Pancreas (tissue), 10 donors: ENCODE data around the gene PACRG. TPM values are rescaled to one million over a fixed set of nuclear protein-coding genes. Genes with fewer than 3 reads are reported as not detected.

Experiments
- ATAC-seq, 4 donors: fragments of 200-7000 bp; cut with Tn5 transposase; one replicate each; pipeline versions ENCODE4 v1.8.0 to v1.9.1; 2020; ENCODE audit warnings: mild to moderate bottlenecking in 4 of 4, moderate library complexity in 4 of 4
- DNase-seq, 6 donors: peaks; one replicate each; pipeline ENCODE4 v3.0.0-alpha.2; 2020
- FAIRE-seq: peaks from 2 replicates; lab custom pipeline; 2012; peaks lifted over from hg19 to GRCh38; lab: Jason Lieb, UNC
- H3K27ac ChIP-seq, 4 donors: fragments of 200-600 bp; sonication (generic); 1 replicate in 3 of 4; 2 replicates in 1 of 4; pipeline versions ENCODE4 v1.5.0 to v1.8.0; 2020
- H3K27me3 ChIP-seq, 4 donors: fragments of 200-600 bp; one replicate each; pipeline ENCODE4 v1.8.0; 2021
- H3K36me3 ChIP-seq, 3 donors: fragments of 200-600 bp; sonication (generic) in 1 of 3; one replicate each; pipeline versions ENCODE4 v1.5.0 to v1.8.0; 2020 to 2021
- H3K4me1 ChIP-seq, 3 donors: fragments of 200-600 bp; one replicate each; pipeline ENCODE4 v1.8.0; 2021
- H3K4me3 ChIP-seq, 4 donors: fragments of 200-600 bp; sonication (generic) in 2 of 4; one replicate each; pipeline versions ENCODE4 v1.5.0 to v1.8.0; 2020 to 2021
- H3K9me3 ChIP-seq, 4 donors: fragments of 200-600 bp; one replicate each; pipeline ENCODE4 v1.8.0; 2021
- WGBS, 2 donors: extraction: QIAGEN DNeasy Blood & Tissue Kit; methylation state at CpG; one replicate each; pipeline ENCODE4 v1.1.7; 2013; 5-methylcytosine and 5-hydroxymethylcytosine counted together
- intact Hi-C, 3 donors: fragments of 100-400 bp; cut with DNase I; formaldehyde crosslinking; loops; one replicate each; pipeline versions ENCODE4 v1.11.1 to v1.14.2; 2022
- polyA plus RNA-seq, 2 donors: library from polyadenylated mRNA; stranded (reverse); fragments of 200-250 nt; gene quantifications; one replicate each; pipeline ENCODE4 v1.2.3, GENCODE V29; 2013
- total RNA-seq, 6 donors: library from RNA; stranded (reverse); fragmentation: NEBNext Ultra II Directional in 4 of 6; extraction: Animal tissue kit (Norgen Biotek cat#: 25700) in 4 of 6; gene quantifications; one replicate each; pipeline versions ENCODE4 v1.2.1 to v1.2.4, GENCODE V29; 2021 to 2023
- TF ChIP-seq, protein P1 (sequence below), 4 donors: fragments of 200-600 bp; sonication (generic) in 3 of 4; IDR thresholded peaks; one replicate each; pipeline versions ENCODE4 v1.5.0 to v1.8.0; 2021; ENCODE audit warnings: antibody characterized with exemption in 4 of 4
- donor health status: healthy with polysubstance abuse.
- donor health status: DM: no; HTN: no; CAD: no; lungs with moderate emphysema.
- donor health status: DM: no; HTN: no; CAD: no.
- donor health status: control.
- donor health status: control.
- donor health status: Bipolar disorder and iron deficiency.
- donor health status: DM: yes; HTN: yes; CAD: no.
- donor health status: DM: no; HTN: no; CAD: no.
- donor health status: DM: no; HTN: no; CAD: no.
- donor health status: DM: yes; HTN: yes; CAD: no.

The PACRG gene
- total and polyA plus RNA-seq, 8 donors, result 2.5 to 7.1 (median 3.5) TPM

DNA sequence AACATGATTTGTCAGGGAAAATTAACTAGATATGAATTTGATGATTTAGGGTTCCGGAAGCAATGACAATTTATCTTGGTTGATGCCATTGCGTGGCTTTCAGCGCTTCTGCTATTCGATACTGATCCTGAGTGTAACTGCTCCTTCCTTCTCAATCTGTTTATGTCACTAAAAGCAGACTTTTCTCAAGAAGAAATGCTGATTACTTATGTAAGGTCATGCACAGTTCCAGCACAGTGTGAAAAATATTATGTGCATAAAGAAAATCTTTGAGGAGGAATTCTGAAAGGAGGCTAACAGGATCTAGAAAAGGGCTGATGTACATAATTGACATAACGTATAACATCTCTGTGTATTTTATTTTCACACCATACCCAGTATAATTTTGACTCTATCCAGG lies 336.6 kb downstream of the PACRG start:
- no peak overlapping the region for H3K4me3 ChIP-seq
- WGBS, 2 donors, result 78 to 81% methylated on average over 5 of the region's 5 CpGs
- intact Hi-C loops, result no loop called here
- H3K9me3 ChIP-seq, result no peaks in the 10 kb centered on the region
- H3K27ac ChIP-seq, result no peak overlapping the region
- H3K36me3 ChIP-seq, result no peaks in the 10 kb centered on the region
- H3K27me3 ChIP-seq, result no peaks in the 10 kb centered on the region
- no peak for ATAC-seq
- FAIRE-seq, result no peak
- DNase-seq, result no peak
- TF ChIP-seq, protein P1, sequence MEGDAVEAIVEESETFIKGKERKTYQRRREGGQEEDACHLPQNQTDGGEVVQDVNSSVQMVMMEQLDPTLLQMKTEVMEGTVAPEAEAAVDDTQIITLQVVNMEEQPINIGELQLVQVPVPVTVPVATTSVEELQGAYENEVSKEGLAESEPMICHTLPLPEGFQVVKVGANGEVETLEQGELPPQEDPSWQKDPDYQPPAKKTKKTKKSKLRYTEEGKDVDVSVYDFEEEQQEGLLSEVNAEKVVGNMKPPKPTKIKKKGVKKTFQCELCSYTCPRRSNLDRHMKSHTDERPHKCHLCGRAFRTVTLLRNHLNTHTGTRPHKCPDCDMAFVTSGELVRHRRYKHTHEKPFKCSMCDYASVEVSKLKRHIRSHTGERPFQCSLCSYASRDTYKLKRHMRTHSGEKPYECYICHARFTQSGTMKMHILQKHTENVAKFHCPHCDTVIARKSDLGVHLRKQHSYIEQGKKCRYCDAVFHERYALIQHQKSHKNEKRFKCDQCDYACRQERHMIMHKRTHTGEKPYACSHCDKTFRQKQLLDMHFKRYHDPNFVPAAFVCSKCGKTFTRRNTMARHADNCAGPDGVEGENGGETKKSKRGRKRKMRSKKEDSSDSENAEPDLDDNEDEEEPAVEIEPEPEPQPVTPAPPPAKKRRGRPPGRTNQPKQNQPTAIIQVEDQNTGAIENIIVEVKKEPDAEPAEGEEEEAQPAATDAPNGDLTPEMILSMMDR (IDR thresholded peaks at IDR 0.05), result no peak
- H3K4me1 ChIP-seq, result no peaks in the 10 kb centered on the region

DNA sequence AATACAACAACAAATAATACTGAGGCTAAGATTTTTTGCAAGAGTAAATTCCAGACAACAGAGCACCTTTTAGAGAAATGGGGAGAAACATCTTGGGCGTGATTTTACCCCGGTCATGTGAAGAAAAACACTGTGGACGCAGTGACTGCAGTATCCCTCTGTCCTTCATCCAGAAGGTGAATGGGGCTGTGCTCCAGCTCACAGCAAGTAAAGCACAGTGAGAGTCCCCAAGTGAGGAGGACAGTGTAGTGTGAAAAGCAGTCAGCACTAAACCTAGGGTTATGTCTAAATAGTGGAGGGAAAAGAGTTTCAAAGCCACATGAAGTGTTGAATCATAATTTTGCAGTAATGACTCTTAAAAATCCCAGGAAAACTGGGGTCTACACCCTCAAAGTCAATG lies 338.4 kb downstream of the PACRG start:
- no peaks in the 10 kb centered on the region for H3K27me3 ChIP-seq
- H3K36me3 ChIP-seq, result no peaks in the 10 kb centered on the region
- TF ChIP-seq, protein P1 (IDR thresholded peaks at IDR 0.05), result no peak
- H3K4me1 ChIP-seq, result no peaks in the 10 kb centered on the region
- intact Hi-C loops, result no loop called here
- ATAC-seq (no peak), FAIRE-seq (no peak), DNase-seq (no peak)
- no peaks in the 10 kb centered on the region for H3K9me3 ChIP-seq
- WGBS, 2 donors, result 87% methylated on average over 3 of the region's 3 CpGs
- no peak overlapping the region for H3K4me3 ChIP-seq
- H3K27ac ChIP-seq, result no peak overlapping the region

DNA sequence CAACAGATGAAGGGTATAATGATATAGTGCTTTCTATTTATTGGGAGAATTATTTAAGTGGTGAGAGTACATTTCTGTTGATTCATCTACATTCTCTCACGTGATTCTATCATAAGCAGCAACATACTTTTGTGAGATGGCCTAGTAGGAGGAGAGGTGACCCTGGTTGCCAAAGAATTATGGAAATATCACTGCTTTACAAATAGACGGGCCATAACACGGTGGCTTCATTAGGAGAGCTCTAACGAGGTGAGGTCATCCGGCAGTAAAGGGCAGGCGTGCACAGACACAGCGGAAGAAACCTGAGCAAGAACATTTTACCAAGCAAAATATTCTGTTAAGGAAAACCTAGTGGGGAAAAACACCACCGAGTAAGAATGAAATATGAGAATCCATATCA lies 349.4 kb downstream of the PACRG start:
- H3K27me3 ChIP-seq, result no peaks in the 10 kb centered on the region
- TF ChIP-seq, protein P1 (IDR thresholded peaks at IDR 0.05), result no peak
- DNase-seq (no peak), FAIRE-seq (no peak), ATAC-seq (no peak)
- no peak overlapping the region for H3K27ac ChIP-seq
- H3K9me3 ChIP-seq, result no peaks in the 10 kb centered on the region
- no peak overlapping the region for H3K4me3 ChIP-seq
- intact Hi-C loops, result no loop called here
- H3K36me3 ChIP-seq, result no peaks in the 10 kb centered on the region
- 82 to 84% methylated on average over 8 of the region's 8 CpGs for WGBS, 2 donors
- no peaks in the 10 kb centered on the region for H3K4me1 ChIP-seq

DNA sequence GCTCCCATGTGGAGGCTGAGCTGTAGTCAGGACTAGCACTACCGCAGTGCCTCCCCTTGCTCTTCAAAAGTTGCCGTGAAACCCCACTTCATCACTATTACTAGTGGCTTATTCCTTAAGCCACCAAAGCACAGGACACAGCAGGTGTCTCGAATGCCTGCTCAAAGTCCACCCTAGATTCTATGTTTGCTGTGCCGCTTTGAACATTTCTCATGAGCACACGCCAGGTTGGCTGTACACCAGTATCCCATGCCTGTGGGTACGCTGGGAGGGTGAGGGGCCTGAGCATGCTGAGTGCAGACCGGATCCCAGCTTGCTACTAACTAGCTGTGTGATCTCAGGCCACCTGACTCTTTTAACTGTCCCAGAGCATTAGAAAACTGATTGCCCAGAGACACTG lies 350.9 kb downstream of the PACRG start:
- no peaks in the 10 kb centered on the region for H3K9me3 ChIP-seq
- DNase-seq, result no peak
- 92 to 93% methylated on average over 7 of the region's 7 CpGs for WGBS, 2 donors
- TF ChIP-seq, protein P1 (IDR thresholded peaks at IDR 0.05), result no peak
- no peaks in the 10 kb centered on the region for H3K36me3 ChIP-seq
- no peak overlapping the region for H3K4me3 ChIP-seq
- intact Hi-C loops, result no loop called here
- no peaks in the 10 kb centered on the region for H3K4me1 ChIP-seq
- FAIRE-seq, result no peak
- no peaks in the 10 kb centered on the region for H3K27me3 ChIP-seq
- ATAC-seq, result no peak
- no peak overlapping the region for H3K27ac ChIP-seq

DNA sequence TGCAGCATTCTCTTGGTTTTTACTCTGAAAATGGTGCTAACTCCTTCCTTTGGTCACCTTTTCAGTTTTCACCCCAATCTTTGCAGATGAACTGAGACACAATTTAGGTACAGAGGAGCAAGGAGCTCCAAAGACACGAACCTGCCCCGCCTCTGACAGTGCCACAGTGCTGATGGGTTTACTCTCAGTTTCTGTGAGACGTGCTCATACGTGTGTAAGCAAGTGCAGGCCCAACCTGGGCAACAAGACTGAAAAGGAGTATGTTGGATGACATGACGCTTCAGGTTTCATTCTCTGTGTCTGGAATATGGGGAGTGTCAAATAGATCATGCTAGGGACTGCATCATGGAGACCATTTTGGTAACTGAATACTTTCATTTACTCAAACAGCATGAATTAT lies 352.5 kb downstream of the PACRG start:
- intact Hi-C loops, result no loop called here
- Histone ChIP-seq H3K27me3 (no peaks in the 10 kb centered on the region), H3K4me3 (no peak overlapping the region), H3K4me1 (no peaks in the 10 kb centered on the region), H3K36me3 (no peaks in the 10 kb centered on the region), H3K27ac (no peak overlapping the region), H3K9me3 (no peaks in the 10 kb centered on the region)
- ATAC-seq (no peak), DNase-seq (no peak), FAIRE-seq (no peak)
- 87 to 90% methylated on average over 5 of the region's 5 CpGs for WGBS, 2 donors
- TF ChIP-seq, protein P1 (IDR thresholded peaks at IDR 0.05), result no peak
